RWPE2 (cell line): ENCODE data around the gene SGMS1.

Experiments
- ATAC-seq: fragments of 200-7000 bp; cut with Tn5 transposase; 3 replicates; pipeline ENCODE4 v1.9.1; 2021; ENCODE audit warnings: low read depth
- DNase-seq: peaks from one replicate; pipeline ENCODE4 v3.0.0-alpha.2; 2020; ENCODE audit warnings: low spot score
- H3K27ac ChIP-seq: fragments of 450-650 bp; 2 replicates; pipeline ENCODE4 v1.5.1; 2017; ENCODE audit warnings: mild to moderate bottlenecking; ENCODE audit not compliant: poor library complexity, severe bottlenecking
- H3K27me3 ChIP-seq: fragments of 250-450 bp; sonication (Bioruptor Pico); 2 replicates; pipeline ENCODE4 v1.5.1; 2021; ENCODE audit warnings: mild to moderate bottlenecking, moderate library complexity; ENCODE audit not compliant: insufficient read depth, poor library complexity, severe bottlenecking
- H3K36me3 ChIP-seq: fragments of 250-450 bp; sonication (Bioruptor Pico); 2 replicates; pipeline ENCODE4 v1.5.1; 2020; ENCODE audit warnings: low read depth, mild to moderate bottlenecking, moderate library complexity
- H3K4me1 ChIP-seq: fragments of 250-450 bp; sonication (Bioruptor Pico); 2 replicates; pipeline ENCODE4 v1.5.1; 2021; ENCODE audit warnings: mild to moderate bottlenecking, moderate library complexity; ENCODE audit not compliant: insufficient read depth, poor library complexity, severe bottlenecking
- H3K4me3 ChIP-seq: fragments of 250-450 bp; sonication (Bioruptor Pico); 2 replicates; pipeline ENCODE4 v1.5.1; 2021; ENCODE audit warnings: mild to moderate bottlenecking, moderate library complexity; ENCODE audit not compliant: severe bottlenecking
- H3K9me3 ChIP-seq: fragments of 250-450 bp; sonication (Bioruptor Pico); 2 replicates; pipeline ENCODE4 v1.5.1; 2021; ENCODE audit warnings: mild to moderate bottlenecking, moderate library complexity; ENCODE audit not compliant: severe bottlenecking
- TF ChIP-seq, protein P1 (sequence below): fragments of 450-650 bp; IDR thresholded peaks from one replicate; pipeline ENCODE4 v1.5.1; 2017; ENCODE audit warnings: mild to moderate bottlenecking, moderate library complexity; ENCODE audit not compliant: poor library complexity, severe bottlenecking

SGMS1 gene

DNA sequence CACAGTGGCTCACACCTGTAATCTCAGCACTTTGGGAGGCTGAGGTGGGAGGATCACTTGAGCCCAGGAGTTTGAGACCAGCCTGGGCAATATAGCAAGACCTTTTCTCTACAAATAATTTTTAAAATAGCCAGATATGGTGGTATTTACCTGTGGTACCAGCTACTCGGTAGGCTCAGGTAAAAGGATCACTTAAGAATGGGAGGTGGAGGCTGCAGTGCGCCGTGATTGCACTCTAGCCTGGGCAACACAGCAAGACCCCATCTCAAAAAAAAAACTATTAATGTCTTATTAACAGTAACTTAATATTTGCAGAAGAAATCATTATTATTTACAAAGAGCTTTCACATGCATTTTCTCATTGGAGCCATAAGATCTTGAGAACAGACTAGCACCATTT lies 103.6 kb downstream of the SGMS1 start:
- no peaks in the 10 kb centered on the region for H3K4me1 ChIP-seq
- H3K27me3 ChIP-seq = no peaks in the 10 kb centered on the region
- TF ChIP-seq, protein P1, sequence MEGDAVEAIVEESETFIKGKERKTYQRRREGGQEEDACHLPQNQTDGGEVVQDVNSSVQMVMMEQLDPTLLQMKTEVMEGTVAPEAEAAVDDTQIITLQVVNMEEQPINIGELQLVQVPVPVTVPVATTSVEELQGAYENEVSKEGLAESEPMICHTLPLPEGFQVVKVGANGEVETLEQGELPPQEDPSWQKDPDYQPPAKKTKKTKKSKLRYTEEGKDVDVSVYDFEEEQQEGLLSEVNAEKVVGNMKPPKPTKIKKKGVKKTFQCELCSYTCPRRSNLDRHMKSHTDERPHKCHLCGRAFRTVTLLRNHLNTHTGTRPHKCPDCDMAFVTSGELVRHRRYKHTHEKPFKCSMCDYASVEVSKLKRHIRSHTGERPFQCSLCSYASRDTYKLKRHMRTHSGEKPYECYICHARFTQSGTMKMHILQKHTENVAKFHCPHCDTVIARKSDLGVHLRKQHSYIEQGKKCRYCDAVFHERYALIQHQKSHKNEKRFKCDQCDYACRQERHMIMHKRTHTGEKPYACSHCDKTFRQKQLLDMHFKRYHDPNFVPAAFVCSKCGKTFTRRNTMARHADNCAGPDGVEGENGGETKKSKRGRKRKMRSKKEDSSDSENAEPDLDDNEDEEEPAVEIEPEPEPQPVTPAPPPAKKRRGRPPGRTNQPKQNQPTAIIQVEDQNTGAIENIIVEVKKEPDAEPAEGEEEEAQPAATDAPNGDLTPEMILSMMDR = no peak
- no peak overlapping the region for H3K4me3 ChIP-seq
- H3K9me3 ChIP-seq = no peaks in the 10 kb centered on the region
- ATAC-seq (no peak), DNase-seq (no peak)
- H3K36me3 ChIP-seq = no peaks in the 10 kb centered on the region
- no peak overlapping the region for H3K27ac ChIP-seq

- Histone ChIP-seq H3K4me1 (peaks cover 12% of the 10 kb centered on the region), H3K27ac (no peak overlapping the region), H3K27me3 (no peaks in the 10 kb centered on the region), H3K36me3 (no peaks in the 10 kb centered on the region), H3K4me3 (no peak overlapping the region), H3K9me3 (no peaks in the 10 kb centered on the region)
- TF ChIP-seq, protein P1 = no peak
- DNase-seq (no peak), ATAC-seq (no peak)
These were observed 106.1 kb downstream of the SGMS1 start for GRCh38 chr10:50517626-50518025.

DNA sequence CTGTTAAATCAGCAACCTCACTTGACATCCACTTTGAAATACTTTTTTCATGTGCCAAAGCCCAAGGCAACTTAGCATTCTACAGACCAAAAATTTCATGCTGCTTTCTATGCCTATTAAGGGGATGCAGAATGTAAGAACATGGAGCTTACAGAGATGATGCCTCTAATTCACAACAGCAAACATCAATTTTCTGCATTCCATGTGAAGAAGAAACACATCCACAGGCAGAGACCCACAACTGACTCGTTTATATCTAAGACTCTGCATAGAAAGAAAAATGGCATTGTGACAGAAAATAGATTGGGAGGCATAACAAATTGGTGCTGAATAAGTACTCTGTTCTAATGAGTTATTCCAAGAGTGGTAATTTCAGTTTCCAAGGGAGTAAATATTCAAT lies 107.6 kb downstream of the SGMS1 start:
- H3K9me3 ChIP-seq = no peaks in the 10 kb centered on the region
- no peak overlapping the region for H3K4me3 ChIP-seq
- TF ChIP-seq, protein P1 = no peak
- H3K4me1 ChIP-seq = peaks cover 12% of the 10 kb centered on the region
- H3K27me3 ChIP-seq = no peaks in the 10 kb centered on the region
- ATAC-seq (no peak), DNase-seq (no peak)
- no peak overlapping the region for H3K27ac ChIP-seq
- H3K36me3 ChIP-seq = no peaks in the 10 kb centered on the region

- TF ChIP-seq, protein P1 = no peak
- ATAC-seq = no peak
- Histone ChIP-seq H3K36me3 (no peaks in the 10 kb centered on the region), H3K4me3 (no peak overlapping the region), H3K27ac (no peak overlapping the region), H3K4me1 (peaks cover 12% of the 10 kb centered on the region), H3K27me3 (no peaks in the 10 kb centered on the region), H3K9me3 (no peaks in the 10 kb centered on the region)
- DNase-seq = no peak
These were observed 108.3 kb downstream of the SGMS1 start for GRCh38 chr10:50515420-50515819.

DNA sequence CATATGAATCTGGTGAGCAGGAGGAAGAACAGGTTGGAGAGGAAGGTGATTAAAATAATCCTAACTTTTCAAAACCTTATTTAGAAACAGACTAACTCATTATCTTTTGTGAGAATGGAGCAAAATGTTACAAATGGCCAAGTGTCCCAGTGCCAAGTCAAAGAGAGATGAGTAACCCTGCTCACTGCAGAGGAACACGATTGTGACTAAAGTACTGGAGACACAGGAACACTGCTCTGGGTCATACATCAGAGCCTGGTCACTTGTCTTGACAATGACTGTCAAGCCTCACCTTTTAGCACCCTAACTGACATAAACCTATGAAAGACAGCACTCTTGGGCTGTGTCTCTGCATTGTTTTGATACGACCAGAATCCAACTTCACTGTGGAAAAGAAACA lies 108.8 kb downstream of the SGMS1 start:
- Histone ChIP-seq H3K4me3 (no peak overlapping the region), H3K27ac (no peak overlapping the region), H3K36me3 (no peaks in the 10 kb centered on the region), H3K27me3 (no peaks in the 10 kb centered on the region), H3K4me1 (peaks cover 12% of the 10 kb centered on the region), H3K9me3 (no peaks in the 10 kb centered on the region)
- TF ChIP-seq, protein P1 = no peak
- ATAC-seq (no peak), DNase-seq (no peak)
